Iris pigment epithelial cell (primary cell): Measurements from ENCODE around the gene RPL39L.
"Not testable (repeated sequence)": the region's sequence is repeated elsewhere in the genome, so short reads cannot be mapped to it uniquely, and the experiment has no call there.

Experiments
- DNase-seq: peaks from one replicate; pipeline ENCODE4 v3.0.0-alpha.2; 2011; ENCODE audit warnings: low read depth

The RPL39L gene

DNA sequence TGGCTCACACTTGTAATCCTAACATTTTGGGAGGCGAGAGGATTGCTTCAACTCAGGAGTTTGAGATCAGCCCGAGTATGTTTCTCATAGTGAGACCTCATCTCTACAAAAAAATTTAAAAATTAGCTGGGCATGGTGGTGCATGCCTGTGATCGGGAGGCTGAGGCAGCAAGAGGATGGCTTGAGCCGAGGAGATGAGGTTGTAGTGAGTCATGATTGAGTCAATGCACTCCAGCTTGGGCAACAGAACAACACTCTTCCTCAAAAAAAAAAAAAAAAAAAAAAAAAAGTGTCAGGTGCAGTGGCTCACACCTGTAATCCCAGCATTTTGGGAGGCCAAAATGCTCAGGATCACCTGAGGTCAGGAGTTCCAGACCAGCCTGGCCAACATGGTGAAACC, 2.4 kb downstream of the RPL39L start:
- peak; percentile 77 for DNase-seq

DNA sequence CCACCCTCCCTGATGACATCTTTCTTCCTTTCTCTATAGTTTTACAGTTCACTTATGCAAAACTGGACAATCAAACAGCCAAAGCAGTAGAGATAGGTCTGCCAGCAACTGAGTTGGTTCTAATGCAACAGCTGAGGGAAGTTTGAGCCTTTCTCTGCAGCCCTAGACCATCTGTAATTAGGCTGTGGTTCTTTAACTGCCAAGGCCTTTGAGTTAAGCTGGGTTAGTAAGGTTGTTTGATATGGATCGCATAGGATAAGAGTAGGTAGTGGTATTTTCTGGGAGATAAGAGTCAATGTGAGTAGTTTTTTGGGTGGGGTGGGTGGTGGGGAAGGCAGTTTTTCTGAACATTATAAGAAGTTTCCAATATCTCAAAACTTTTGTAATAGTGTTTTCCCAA, 3.0 kb downstream of the RPL39L start:
- DNase-seq = no peak

- DNase-seq = not testable (repeated sequence)
Observed at GRCh38 chr3:187135172-187135690, 4.1 kb downstream of the RPL39L start.

DNA sequence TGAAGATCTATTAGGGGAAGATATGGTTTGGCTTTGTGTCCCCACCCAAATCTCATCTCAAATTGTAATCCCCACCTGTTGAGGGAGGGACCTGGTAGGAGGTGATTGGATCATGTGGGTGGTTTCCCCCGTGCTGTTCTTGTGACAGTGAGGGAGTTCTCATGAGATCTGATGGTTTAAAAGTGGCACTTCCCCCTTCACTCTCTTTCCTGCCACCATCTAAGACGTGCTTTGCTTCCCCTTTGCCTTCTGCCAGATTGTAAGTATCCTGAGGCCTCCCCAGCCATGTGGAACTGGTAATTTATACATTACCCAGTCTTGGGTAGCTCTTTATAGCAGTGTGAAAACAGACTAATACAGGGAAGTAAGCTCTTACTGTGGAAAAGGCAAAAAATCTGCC, 6.1 kb downstream of the RPL39L start:
- not testable (repeated sequence) for DNase-seq

GRCh38 chr3:187132666-187133065, 6.6 kb downstream of the RPL39L start:
- DNase-seq = no peak

GRCh38 chr3:187131981-187132380, 7.3 kb downstream of the RPL39L start:
- no peak for DNase-seq

- DNase-seq = peak; percentile 81
Observed at GRCh38 chr3:187130346-187131066, 8.8 kb downstream of the RPL39L start.

DNA sequence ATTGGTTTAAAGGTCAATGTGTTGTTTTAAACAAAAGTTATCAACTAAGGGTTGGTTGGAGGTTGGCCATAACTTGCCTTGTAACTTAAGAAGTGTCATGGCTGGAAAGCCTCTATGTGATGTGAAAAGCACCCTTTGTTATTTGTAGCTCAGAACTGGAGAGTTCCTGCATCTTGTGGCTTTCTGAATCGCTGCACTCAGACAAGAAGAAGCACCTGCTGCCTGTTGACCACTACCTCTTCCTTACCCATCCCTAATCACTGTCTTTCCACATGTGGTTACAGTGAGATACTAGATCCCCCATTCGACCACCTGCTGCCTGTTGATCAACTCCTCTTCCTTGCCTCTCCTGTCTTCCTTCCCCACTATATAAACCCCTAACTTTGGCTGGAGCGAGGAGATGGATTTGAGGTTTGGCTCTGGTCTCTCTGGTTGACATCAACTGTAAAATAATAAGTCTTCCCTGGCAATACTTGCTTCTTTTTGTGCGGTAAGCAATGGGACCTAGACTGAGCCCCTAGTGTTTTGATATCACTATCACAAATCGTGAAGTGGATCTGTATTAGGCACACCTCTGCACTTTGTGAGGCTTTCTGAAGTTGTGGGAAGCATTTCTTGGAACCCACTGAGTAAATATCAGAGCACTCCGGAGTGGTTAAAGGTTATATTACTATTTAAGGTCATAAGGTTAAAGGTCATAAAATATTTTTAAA, 13.8 kb downstream of the RPL39L start:
- no peak for DNase-seq

GRCh38 chr3:187122261-187122660, 17.0 kb downstream of the RPL39L start:
- DNase-seq = peak; percentile 20

GRCh38 chr3:187120326-187120725, 19.0 kb downstream of the RPL39L start:
- no peak for DNase-seq

- DNase-seq = no peak
Observed at GRCh38 chr3:187114511-187114910, 24.8 kb downstream of the RPL39L start.

DNA sequence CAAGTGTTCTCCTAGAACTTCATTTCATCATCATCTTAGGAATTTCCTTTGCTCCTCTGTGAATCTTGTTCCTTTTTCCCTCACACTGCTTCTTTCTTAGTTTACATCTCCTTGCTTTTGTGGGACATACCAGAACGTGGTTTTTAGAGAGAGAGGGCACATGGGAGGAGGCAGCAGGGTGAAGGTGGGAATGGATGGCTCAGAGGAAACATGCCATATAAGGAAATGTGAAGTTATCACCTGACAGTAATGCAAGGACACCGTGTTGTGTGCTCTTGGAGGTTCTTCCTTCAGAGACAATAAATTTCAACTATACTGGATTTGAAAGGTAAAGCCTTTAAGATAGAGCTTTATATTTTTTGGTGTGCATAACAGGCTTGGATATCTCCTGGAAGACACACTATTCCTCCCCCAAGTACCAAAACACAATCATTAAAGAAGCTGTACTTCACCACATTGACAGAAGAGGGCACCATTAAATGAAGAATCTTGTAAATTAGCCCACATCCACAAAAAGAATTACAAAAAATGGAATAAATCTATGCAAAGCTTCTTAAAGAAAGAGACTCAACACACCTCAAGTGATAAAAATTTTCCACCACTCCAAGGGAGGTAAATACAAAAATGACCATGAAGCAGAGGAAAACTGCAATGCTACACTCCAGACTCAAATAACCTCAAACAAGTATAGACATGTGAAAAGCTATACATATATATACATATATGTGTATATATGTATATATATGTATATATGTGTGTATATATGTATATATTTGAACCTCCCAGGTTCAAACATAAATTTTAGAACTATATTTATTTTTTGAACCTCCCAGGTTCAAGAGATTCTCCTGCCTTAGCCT, 26.1 kb downstream of the RPL39L start:
- peak; percentile 44 for DNase-seq

DNA sequence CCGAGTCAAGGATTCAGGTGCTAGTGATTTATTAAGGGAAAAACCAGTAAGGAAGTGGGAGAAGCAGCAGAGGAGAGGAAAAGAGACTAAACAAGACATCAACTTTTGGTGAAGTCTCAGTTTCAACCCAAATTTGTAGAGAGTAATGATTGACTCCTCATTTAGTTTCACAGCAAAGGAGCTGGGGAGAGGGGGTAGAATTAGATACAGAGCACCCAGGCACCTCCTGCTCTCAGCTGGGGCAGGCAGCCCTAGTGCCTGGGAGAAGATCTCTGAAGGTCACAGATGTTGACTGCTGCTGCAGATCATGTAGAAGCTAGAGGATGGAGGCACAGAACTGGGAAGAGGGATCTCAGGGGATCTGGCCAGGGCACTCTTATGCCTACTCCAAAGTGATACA, 29.1 kb downstream of the RPL39L start:
- DNase-seq = no peak

- DNase-seq = no peak
Observed at GRCh38 chr3:187107989-187108388, 31.3 kb downstream of the RPL39L start.

DNA sequence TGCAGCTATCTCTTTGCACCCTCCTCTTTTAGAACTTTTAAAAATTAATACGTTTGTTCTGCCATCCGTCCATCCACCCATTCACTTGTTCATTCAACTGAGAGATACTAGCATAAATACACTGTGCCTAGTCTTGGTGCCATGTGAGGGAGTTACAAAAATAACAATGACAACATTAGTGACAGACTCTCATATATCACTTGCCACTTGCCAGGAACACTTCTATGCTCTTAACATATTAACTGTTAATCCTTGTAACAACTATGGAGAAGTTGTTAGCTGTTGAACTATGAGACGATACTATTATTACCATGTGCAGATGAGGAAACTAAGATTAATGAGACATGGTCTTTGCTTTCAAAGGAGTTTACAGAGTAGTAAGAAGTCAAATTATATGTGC, 33.6 kb downstream of the RPL39L start:
- no peak for DNase-seq

- DNase-seq = peak; percentile 20
Observed at GRCh38 chr3:187104933-187105332, 34.4 kb downstream of the RPL39L start.

DNA sequence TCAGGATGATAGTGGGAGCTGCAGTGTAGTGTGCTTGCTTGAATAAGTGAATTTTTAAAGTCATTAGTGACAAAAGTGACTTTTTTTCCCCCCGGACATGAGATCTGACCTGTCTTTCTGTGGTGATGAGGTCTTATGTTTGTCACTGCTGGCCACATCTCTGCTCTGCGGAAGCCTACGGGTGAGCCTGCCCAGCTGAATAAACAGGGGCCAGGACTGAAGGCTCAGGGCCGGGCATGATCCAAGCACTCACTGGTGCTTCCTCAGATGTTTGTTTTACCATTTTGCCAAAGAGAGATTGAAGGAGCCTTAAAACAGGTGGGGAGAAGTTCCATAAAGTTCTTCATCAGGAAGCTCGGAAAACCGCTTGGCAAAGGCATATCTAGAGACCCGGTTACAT, 35.0 kb downstream of the RPL39L start:
- DNase-seq = no peak

DNA sequence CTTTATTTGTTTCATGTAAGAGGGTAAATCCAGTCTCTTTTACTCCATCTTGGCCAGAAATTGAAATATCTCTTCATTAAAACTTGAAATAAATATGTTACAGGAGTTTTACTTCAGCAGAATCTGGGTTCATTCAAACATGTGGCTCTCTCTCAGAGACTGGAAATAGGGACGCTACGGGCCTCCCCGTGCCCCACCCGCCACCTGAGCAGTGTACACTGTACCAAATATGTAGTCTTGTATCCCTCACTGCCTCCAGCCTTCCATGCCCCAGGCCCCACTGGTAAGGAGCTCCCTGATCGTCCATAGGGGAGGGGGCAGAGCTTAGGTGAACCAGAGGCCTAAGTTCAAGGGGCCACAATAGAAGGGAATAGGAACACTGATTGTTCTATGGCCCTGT, 36.0 kb downstream of the RPL39L start:
- DNase-seq = no peak

GRCh38 chr3:187102073-187102634, 37.1 kb downstream of the RPL39L start:
- peak; percentile 7 for DNase-seq

DNA sequence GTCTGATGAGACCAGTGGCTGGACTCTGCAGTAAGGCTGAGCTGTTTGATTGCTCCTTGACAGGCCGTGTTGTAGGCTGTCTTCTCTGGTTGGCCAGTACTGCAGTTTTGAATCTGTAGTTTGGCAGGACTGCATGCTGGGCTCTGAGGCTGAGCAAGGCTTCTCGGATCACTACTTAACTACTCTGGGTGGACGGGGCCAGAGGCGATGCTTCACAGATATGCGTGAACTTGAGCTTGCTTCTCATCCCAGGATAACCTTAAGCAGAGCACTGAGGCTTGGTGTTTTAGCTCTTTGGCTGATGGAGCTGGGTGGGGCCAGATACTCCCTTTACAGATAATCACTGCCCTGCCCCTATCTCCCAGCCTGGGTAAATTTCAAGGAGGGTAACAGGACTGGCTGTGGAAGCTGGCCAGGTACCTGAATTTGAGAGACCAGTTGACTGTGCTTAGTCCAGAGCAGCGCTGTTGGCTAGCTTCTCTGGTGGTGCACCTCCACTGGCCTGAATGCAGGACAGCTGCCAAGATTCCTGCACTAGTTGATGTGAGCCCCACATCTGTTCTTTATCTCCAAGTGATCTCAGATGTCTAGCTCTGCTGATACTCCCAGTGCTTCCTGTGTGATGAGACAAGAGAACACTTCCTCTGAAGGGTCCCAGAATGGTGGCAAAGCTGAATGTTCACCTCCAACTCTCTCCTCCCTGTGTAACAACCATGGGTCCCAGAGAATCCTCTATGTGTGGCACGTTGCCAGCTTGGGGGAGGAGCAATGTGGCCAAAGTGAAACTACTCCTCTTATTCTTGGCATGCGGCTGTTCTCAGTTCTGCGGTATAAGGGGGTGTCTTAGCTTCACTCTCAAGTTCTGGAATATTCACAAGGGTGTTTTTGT, 37.9 kb downstream of the RPL39L start:
- DNase-seq = peak; percentile 88

DNA sequence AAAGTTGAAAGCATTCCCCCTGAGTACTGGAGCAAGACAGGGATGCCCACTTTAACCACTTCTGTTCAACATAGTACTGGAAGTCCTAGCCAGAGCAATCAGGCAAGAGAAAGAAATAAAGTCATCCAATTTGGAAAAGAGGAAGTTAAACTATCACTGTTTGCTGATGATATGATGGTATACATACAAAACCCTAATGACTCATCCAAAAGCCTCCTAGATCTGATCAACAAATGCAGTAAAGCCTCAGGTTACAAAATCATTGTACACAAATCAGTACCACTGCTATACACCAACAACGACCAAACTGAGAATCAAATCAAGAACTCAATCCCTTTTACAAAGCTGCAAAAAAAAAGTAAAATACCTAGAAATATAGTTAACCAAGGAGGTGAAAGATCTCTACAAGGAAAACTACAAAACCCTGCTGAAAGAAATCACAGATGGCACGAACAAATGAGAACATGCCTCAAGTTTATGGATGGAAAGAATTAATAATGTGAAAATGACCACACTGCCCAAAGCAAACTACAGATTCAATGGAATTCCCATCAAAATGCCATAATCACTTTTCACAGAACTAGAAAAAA, 40.3 kb downstream of the RPL39L start:
- peak; percentile 69 for DNase-seq
